Measurements from ENCODE around the gene C10orf71. TPM values are rescaled to one million over a fixed set of nuclear protein-coding genes. Genes with fewer than 3 reads are reported as not detected.

Gene C10orf71
- total RNA-seq, 1 donor from 2014 or later = not detected

- DNase-seq (ENCODE audit: low read depth) (no peak), FAIRE-seq (no peak)
- H3K4me1 ChIP-seq (ENCODE audit: insufficient read depth, low read length) = no peaks in the 10 kb centered on the region
- H3K9me3 ChIP-seq (ENCODE audit: insufficient read depth, low read depth, low read length) = peaks cover 5% of the 10 kb centered on the region
- peaks cover 2% of the 10 kb centered on the region for H3K36me3 Mint-ChIP-seq (ENCODE audit: low read depth, unreplicated experiment)
- no peaks in the 10 kb centered on the region for H3K79me2 ChIP-seq (ENCODE audit: insufficient read depth, low read length)
- peaks cover 18% of the 10 kb centered on the region for H3K27me3 Mint-ChIP-seq (ENCODE audit: low read depth, unreplicated experiment)
- H3K9me3 Mint-ChIP-seq (ENCODE audit: unreplicated experiment) = peaks cover 3% of the 10 kb centered on the region
- H3K36me3 ChIP-seq (ENCODE audit: insufficient read depth, low read length) = no peaks in the 10 kb centered on the region
- TF ChIP-seq EZH2 (IDR thresholded peaks at IDR 0.05; ENCODE audit: insufficient read depth, low read length) (no peak), CTCF (IDR thresholded peaks at IDR 0.05; ENCODE audit: insufficient read depth, low read depth, low read length) (no peak)
- H3K27me3 ChIP-seq (ENCODE audit: insufficient read depth, low read length) = peaks cover 10% of the 10 kb centered on the region
- H3K4me1 Mint-ChIP-seq (ENCODE audit: low read depth, unreplicated experiment) = peaks cover 3% of the 10 kb centered on the region
- H3K4me3 ChIP-seq (ENCODE audit: insufficient read depth, low read depth, low read length) = no peak overlapping the region
- H2AFZ ChIP-seq (ENCODE audit: low read depth, low read length) = no peak overlapping the region
- no peak overlapping the region for H3K4me2 ChIP-seq (ENCODE audit: low read length)
- no peak overlapping the region for H3K4me3 Mint-ChIP-seq (ENCODE audit: unreplicated experiment)
- H3K27ac Mint-ChIP-seq (ENCODE audit: unreplicated experiment) = no peak overlapping the region
- H3K27ac ChIP-seq (ENCODE audit: low read depth, low read length) = no peak overlapping the region
- no peak overlapping the region for H3K9ac ChIP-seq (ENCODE audit: low read length)
- no peaks in the 10 kb centered on the region for H4K20me1 ChIP-seq (ENCODE audit: insufficient read depth, low read length)
Observed at GRCh38 chr10:49296836-49297235, 2.1 kb upstream of the C10orf71 start.

GRCh38 chr10:49297818-49298670, 926 bp upstream of the C10orf71 start:
- Histone ChIP-seq H3K9ac (ENCODE audit: low read length) (no peak overlapping the region), H2AFZ (ENCODE audit: low read depth, low read length) (no peak overlapping the region), H3K27ac (ENCODE audit: low read depth, low read length) (no peak overlapping the region), H3K79me2 (ENCODE audit: insufficient read depth, low read length) (no peaks in the 10 kb centered on the region), H3K36me3 (ENCODE audit: insufficient read depth, low read length) (no peaks in the 10 kb centered on the region), H3K4me1 (ENCODE audit: insufficient read depth, low read length) (no peaks in the 10 kb centered on the region), H3K4me2 (ENCODE audit: low read length) (no peak overlapping the region), H3K9me3 (ENCODE audit: insufficient read depth, low read depth, low read length) (peaks cover 5% of the 10 kb centered on the region), H4K20me1 (ENCODE audit: insufficient read depth, low read length) (no peaks in the 10 kb centered on the region), H3K4me3 (ENCODE audit: insufficient read depth, low read depth, low read length) (no peak overlapping the region), H3K27me3 (ENCODE audit: insufficient read depth, low read length) (peaks cover 10% of the 10 kb centered on the region)
- TF ChIP-seq CTCF (IDR thresholded peaks at IDR 0.05; ENCODE audit: insufficient read depth, low read depth, low read length) = no peak
- TF ChIP-seq EZH2 (IDR thresholded peaks at IDR 0.05; ENCODE audit: insufficient read depth, low read length) = no peak
- Mint-ChIP-seq H3K9me3 (ENCODE audit: unreplicated experiment) (peaks cover 2% of the 10 kb centered on the region), H3K27me3 (ENCODE audit: low read depth, unreplicated experiment) (peaks cover 18% of the 10 kb centered on the region), H3K36me3 (ENCODE audit: low read depth, unreplicated experiment) (peaks cover 2% of the 10 kb centered on the region), H3K4me3 (ENCODE audit: unreplicated experiment) (no peak overlapping the region), H3K27ac (ENCODE audit: unreplicated experiment) (no peak overlapping the region), H3K4me1 (ENCODE audit: low read depth, unreplicated experiment) (peaks cover 3% of the 10 kb centered on the region)
- FAIRE-seq = no peak
- DNase-seq (ENCODE audit: low read depth) = no peak

GRCh38 chr10:49298671-49298982, 343 bp upstream of the C10orf71 start:
- Histone ChIP-seq H3K79me2 (ENCODE audit: insufficient read depth, low read length) (no peaks in the 10 kb centered on the region), H3K4me3 (ENCODE audit: insufficient read depth, low read depth, low read length) (no peak overlapping the region), H3K27me3 (ENCODE audit: insufficient read depth, low read length) (peaks cover 10% of the 10 kb centered on the region), H3K9ac (ENCODE audit: low read length) (no peak overlapping the region), H3K4me1 (ENCODE audit: insufficient read depth, low read length) (no peaks in the 10 kb centered on the region), H4K20me1 (ENCODE audit: insufficient read depth, low read length) (no peaks in the 10 kb centered on the region), H3K27ac (ENCODE audit: low read depth, low read length) (no peak overlapping the region), H3K36me3 (ENCODE audit: insufficient read depth, low read length) (no peaks in the 10 kb centered on the region), H3K9me3 (ENCODE audit: insufficient read depth, low read depth, low read length) (peaks cover 3% of the 10 kb centered on the region), H2AFZ (ENCODE audit: low read depth, low read length) (no peak overlapping the region), H3K4me2 (ENCODE audit: low read length) (no peak overlapping the region)
- Mint-ChIP-seq H3K4me3 (ENCODE audit: unreplicated experiment) (no peak overlapping the region), H3K27ac (ENCODE audit: unreplicated experiment) (no peak overlapping the region), H3K9me3 (ENCODE audit: unreplicated experiment) (no peaks in the 10 kb centered on the region), H3K36me3 (ENCODE audit: low read depth, unreplicated experiment) (peaks cover 2% of the 10 kb centered on the region), H3K4me1 (ENCODE audit: low read depth, unreplicated experiment) (peaks cover 3% of the 10 kb centered on the region), H3K27me3 (ENCODE audit: low read depth, unreplicated experiment) (peaks cover 21% of the 10 kb centered on the region)
- no peak for DNase-seq (ENCODE audit: low read depth)
- no peak for TF ChIP-seq EZH2 (IDR thresholded peaks at IDR 0.05; ENCODE audit: insufficient read depth, low read length)
- no peak for TF ChIP-seq CTCF (IDR thresholded peaks at IDR 0.05; ENCODE audit: insufficient read depth, low read depth, low read length)
- FAIRE-seq = no peak

Data from astrocyte (in vitro differentiated cells and primary cell).